Ishikawa (cell line): Measurements from ENCODE around the gene VANGL2.

Source experiments
- CEBPB ChIP-seq: IDR thresholded peaks from 2 replicates; pipeline ENCODE4 v1.6.1; 2012
- CREB1 ChIP-seq: IDR thresholded peaks from 2 replicates; pipeline ENCODE4 v1.6.1; 2012; ENCODE audit warnings: low read depth
- EGR1 ChIP-seq: IDR thresholded peaks from 2 replicates; pipeline ENCODE4 v1.6.1; 2012
- EP300 ChIP-seq: IDR thresholded peaks from 2 replicates; pipeline ENCODE4 v1.6.1; 2012; ENCODE audit warnings: borderline replicate concordance
- FOXM1 ChIP-seq: IDR thresholded peaks from 2 replicates; pipeline ENCODE4 v1.6.1; 2012; ENCODE audit warnings: low read depth, borderline replicate concordance
- NFIC ChIP-seq: IDR thresholded peaks from 2 replicates; pipeline ENCODE4 v1.6.1; 2012
- RAD21 ChIP-seq: IDR thresholded peaks from 2 replicates; pipeline ENCODE4 v1.6.1; 2012; ENCODE audit warnings: low read depth
- TAF1 ChIP-seq: IDR thresholded peaks from 2 replicates; pipeline ENCODE4 v1.6.1; 2012; ENCODE audit warnings: low read depth, mild to moderate bottlenecking
- TCF12 ChIP-seq: IDR thresholded peaks from 2 replicates; pipeline ENCODE4 v1.6.1; 2012; ENCODE audit warnings: low read depth
- TEAD4 ChIP-seq: IDR thresholded peaks from 2 replicates; pipeline ENCODE4 v1.6.1; 2012
- YY1 ChIP-seq: IDR thresholded peaks from 2 replicates; pipeline ENCODE4 v1.6.1; 2012; ENCODE audit warnings: low read depth
- ZBTB7A ChIP-seq: IDR thresholded peaks from 2 replicates; pipeline ENCODE4 v1.6.1; 2012; ENCODE audit warnings: low read depth
- TF ChIP-seq, protein P1 (sequence below): IDR thresholded peaks from 2 replicates; pipeline ENCODE4 v1.6.1; 2012; ENCODE audit warnings: low read depth, mild to moderate bottlenecking
- TF ChIP-seq, protein P2 (sequence below): IDR thresholded peaks from 2 replicates; pipeline ENCODE4 v1.6.1; 2012
- TF ChIP-seq, protein P3 (sequence below): IDR thresholded peaks from 2 replicates; pipeline ENCODE4 v1.6.1; 2012

Gene VANGL2

DNA sequence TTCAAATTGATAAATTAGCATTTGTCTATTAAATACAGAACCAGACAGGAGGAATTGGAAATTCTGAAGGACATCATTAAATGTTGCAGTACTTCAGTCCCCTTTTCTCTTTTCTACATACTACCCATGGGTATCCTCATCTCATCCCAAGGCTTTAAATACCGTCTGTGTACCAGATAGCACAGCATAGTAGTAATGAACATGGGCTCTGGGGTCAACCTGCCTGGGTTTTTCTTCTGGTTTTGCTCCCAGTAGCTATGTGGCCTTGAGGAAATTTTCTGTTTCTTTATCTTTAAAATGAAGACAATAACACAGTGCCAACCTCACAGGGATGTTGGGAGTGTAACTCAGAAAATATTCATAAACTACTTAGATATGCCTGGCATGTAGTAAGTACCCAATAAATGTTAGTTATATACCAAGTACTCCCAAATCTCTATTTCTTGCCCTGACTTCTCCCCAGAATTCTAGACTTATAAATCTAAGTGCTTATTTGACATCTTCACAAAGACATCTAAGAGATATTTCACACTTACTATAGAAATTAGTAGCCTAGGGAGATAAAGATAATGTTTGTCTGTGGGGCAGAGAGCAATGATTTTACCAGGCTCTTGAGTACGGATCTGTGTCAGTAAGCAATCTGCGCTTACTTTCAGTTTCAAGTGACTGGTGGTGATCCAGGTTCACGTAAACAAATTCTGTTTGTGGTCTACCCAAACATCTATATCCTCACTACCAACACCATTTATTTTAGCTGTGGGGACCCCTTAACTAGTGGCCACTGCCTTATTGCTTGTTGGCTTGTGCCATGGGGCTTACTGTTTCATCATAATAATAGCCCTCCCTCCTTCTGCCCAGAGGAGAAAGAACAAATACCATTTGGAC is 37.3 kb downstream of the VANGL2 start:
- TF ChIP-seq TAF1 (no peak), RAD21 (no peak), EP300 (no peak), FOXM1 (no peak), YY1 (no peak)

DNA sequence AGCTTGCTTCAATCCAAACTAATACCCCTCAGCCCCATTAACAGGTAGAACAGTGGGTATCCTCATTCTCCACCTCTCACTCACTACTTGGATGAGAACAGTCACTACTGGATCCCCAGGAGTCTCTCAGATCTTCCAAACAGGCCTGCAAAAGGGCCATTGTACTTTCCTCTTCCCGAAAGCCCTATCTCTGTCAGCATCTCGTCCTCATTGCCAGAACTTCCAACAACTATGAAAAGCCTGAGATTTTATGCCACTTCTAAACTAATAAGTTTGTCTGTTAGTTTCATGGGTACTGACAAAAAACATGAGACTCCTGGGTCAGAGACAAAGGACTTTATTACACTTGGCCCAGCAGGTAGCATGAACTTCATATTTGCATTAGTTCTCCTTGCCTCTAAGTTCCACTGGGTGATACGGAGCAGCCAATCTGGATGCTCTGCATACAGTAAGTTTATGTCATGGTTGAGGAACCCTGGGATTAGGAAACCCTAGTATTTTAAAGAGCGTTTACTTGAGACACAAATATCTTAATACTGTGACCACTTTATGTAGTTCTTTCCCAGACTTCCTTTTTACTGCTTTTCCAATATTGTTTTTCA is 38.1 kb downstream of the VANGL2 start:
- TF ChIP-seq, protein P1, sequence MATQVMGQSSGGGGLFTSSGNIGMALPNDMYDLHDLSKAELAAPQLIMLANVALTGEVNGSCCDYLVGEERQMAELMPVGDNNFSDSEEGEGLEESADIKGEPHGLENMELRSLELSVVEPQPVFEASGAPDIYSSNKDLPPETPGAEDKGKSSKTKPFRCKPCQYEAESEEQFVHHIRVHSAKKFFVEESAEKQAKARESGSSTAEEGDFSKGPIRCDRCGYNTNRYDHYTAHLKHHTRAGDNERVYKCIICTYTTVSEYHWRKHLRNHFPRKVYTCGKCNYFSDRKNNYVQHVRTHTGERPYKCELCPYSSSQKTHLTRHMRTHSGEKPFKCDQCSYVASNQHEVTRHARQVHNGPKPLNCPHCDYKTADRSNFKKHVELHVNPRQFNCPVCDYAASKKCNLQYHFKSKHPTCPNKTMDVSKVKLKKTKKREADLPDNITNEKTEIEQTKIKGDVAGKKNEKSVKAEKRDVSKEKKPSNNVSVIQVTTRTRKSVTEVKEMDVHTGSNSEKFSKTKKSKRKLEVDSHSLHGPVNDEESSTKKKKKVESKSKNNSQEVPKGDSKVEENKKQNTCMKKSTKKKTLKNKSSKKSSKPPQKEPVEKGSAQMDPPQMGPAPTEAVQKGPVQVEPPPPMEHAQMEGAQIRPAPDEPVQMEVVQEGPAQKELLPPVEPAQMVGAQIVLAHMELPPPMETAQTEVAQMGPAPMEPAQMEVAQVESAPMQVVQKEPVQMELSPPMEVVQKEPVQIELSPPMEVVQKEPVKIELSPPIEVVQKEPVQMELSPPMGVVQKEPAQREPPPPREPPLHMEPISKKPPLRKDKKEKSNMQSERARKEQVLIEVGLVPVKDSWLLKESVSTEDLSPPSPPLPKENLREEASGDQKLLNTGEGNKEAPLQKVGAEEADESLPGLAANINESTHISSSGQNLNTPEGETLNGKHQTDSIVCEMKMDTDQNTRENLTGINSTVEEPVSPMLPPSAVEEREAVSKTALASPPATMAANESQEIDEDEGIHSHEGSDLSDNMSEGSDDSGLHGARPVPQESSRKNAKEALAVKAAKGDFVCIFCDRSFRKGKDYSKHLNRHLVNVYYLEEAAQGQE: no peak
- TF ChIP-seq TEAD4 (no peak), FOXM1 (no peak), ZBTB7A (no peak), EGR1 (no peak), CREB1 (no peak), CEBPB (no peak), RAD21 (no peak), EP300 (no peak), NFIC (no peak), TAF1 (no peak), TCF12 (no peak), YY1 (no peak)
- TF ChIP-seq, protein P2, sequence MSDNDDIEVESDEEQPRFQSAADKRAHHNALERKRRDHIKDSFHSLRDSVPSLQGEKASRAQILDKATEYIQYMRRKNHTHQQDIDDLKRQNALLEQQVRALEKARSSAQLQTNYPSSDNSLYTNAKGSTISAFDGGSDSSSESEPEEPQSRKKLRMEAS: no peak
- TF ChIP-seq, protein P3, sequence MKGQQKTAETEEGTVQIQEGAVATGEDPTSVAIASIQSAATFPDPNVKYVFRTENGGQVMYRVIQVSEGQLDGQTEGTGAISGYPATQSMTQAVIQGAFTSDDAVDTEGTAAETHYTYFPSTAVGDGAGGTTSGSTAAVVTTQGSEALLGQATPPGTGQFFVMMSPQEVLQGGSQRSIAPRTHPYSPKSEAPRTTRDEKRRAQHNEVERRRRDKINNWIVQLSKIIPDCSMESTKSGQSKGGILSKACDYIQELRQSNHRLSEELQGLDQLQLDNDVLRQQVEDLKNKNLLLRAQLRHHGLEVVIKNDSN: no peak

DNA sequence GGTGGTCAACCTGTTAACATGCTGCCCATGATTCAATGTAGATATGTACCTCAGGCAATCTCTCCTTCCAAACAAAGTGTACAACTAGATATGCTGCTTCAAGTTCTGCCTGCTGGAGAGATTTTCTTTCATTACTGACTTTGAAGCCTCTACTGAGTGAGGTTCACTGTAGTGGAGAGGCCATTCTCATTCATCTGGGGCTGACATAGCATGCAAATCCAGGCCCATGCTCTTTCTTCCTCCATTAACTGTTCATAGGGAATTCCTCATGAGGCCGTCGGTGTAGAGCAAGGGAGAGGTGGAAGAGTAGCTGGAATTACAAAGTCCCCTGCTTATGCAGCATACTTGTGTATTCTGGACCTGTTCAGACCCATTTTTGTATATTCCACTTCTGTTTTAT is 38.6 kb downstream of the VANGL2 start:
- TF ChIP-seq CREB1: no peak

DNA sequence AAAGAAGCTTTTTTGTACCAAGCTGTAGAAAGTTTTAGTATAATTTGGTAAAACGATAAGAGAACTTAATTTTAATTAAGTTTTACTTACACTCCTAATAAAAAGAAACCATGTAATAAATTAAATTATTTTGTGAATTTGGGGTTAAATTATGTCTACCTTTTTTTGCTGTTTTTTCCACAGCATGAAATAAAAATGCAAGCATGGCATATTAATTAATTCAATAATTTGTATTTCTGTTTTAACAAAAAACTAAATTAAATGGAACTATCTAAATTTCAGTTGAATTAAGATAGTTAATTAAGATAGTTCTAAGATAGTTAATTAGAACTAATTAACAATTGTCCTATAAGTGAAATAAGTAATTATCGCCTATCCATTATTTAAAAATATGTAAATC is 39.4 kb downstream of the VANGL2 start:
- no peak for TF ChIP-seq TAF1
- TF ChIP-seq FOXM1: no peak
- TF ChIP-seq RAD21: no peak
- no peak for TF ChIP-seq CEBPB
- no peak for TF ChIP-seq EP300
- TF ChIP-seq TEAD4: no peak
- TF ChIP-seq NFIC: no peak
- TF ChIP-seq, protein P3: no peak
- no peak for TF ChIP-seq TCF12
- TF ChIP-seq, protein P2: no peak
- TF ChIP-seq YY1: no peak
- TF ChIP-seq CREB1: no peak
- TF ChIP-seq, protein P1: no peak
- TF ChIP-seq ZBTB7A: no peak

DNA sequence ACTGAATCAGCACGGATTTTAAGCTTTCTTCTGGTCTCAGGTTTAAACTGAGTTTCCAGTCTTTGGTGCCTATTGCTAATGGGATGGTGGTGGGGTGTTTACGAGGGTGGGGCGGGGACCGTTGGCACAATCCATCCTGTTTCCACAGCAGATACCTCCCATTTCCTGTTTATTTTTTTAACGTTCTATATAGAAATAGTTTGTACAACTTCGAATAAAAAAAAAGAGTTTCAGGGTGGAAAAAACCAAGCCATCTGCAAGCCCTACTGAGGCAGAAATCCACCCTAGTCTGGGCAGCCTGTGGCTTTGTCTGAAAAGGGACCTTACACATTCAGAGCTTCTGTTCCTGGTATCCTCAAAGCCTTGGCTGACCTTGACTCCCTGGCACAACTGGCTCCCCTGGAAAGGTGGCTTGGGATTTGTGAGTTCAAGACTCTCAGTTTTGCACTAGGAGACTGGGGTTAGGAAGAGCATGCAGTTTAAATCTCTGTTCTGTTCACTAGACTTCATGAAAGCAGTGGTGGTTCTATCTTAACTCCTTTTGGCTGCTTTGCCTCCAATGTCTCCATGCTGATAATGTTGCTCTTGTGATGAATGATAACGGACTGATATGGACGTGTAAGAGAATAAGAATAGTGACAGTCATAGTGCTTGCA is 46.7 kb downstream of the VANGL2 start:
- TF ChIP-seq RAD21 (no peak), EP300 (no peak), TEAD4 (no peak), FOXM1 (no peak), EGR1 (no peak), TAF1 (no peak), NFIC (no peak), CEBPB (no peak), TCF12 (no peak), CREB1 (no peak), YY1 (no peak), ZBTB7A (no peak)
- TF ChIP-seq, protein P3: no peak
- TF ChIP-seq, protein P1: no peak
- TF ChIP-seq, protein P2: no peak
